Neural progenitor cell (in vitro differentiated cells): Measurements from ENCODE around the gene ZNF462.

Experiments used
- EZH2 ChIP-seq: fragments of 200-600 bp; sonication (generic); IDR thresholded peaks from 2 replicates; pipeline ENCODE4 v1.6.1; 2017; ENCODE audit warnings: antibody characterized with exemption, mild to moderate bottlenecking, moderate library complexity
- EZH2phosphoT487 ChIP-seq: fragments of 200-600 bp; sonication (generic); IDR thresholded peaks from 2 replicates; pipeline ENCODE4 v1.6.1; 2017; ENCODE audit warnings: antibody characterized with exemption
- TF ChIP-seq, protein P1 (sequence below): fragments of 200-600 bp; sonication (generic); IDR thresholded peaks from 2 replicates; pipeline ENCODE4 v1.5.1; 2017; ENCODE audit warnings: antibody characterized with exemption, mild to moderate bottlenecking

DNA sequence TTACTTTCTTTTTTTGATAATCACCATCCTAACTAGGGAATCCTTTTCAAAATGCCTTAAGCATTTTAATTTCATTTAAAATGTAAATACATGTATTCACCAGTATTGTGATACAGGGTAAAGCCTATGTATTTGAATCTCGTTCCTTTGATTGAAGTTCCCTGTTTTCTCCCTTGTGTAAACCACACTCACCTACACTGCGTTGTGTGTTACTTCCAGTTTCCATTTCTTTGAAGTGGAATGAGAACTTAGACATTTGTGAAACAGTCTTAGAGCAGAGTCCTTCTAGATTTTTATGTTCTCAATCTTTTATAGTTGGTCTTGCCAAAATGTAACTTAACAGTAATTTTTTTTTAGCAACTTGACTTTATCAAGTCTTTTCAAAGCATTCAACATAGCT, 101.4 kb downstream of the ZNF462 start:
- TF ChIP-seq, protein P1, sequence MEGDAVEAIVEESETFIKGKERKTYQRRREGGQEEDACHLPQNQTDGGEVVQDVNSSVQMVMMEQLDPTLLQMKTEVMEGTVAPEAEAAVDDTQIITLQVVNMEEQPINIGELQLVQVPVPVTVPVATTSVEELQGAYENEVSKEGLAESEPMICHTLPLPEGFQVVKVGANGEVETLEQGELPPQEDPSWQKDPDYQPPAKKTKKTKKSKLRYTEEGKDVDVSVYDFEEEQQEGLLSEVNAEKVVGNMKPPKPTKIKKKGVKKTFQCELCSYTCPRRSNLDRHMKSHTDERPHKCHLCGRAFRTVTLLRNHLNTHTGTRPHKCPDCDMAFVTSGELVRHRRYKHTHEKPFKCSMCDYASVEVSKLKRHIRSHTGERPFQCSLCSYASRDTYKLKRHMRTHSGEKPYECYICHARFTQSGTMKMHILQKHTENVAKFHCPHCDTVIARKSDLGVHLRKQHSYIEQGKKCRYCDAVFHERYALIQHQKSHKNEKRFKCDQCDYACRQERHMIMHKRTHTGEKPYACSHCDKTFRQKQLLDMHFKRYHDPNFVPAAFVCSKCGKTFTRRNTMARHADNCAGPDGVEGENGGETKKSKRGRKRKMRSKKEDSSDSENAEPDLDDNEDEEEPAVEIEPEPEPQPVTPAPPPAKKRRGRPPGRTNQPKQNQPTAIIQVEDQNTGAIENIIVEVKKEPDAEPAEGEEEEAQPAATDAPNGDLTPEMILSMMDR: no peak
- TF ChIP-seq EZH2: no peak
- TF ChIP-seq EZH2phosphoT487: no peak
